ENCODE measurements around the gene HSPA1A.
A peak's percentile ranks its signal among the peaks of the same experiment; 100 is the strongest.

HSPA1A gene
- 41.1 reads per million, percentile 64 among the genes with 10 or more reads in this experiment for total RNA-seq

GRCh38 chr6:31815025-31815838 lies at the start of gene HSPA1A, which contains the start of gene HSPA1L:
TSS of gene HSPA1A (plus strand) at chr6:31815543. CDS start at chr6:31815757, 214 bp downstream.
TSS of gene HSPA1L (minus strand) at chr6:31815283. CDS start at chr6:31811972, 3,311 bp downstream.
- peak; percentile 39 for DNase-seq

- DNase-seq: no peak
These were observed 49.8 kb upstream of the HSPA1A start for GRCh38 chr6:31765559-31765909.

GRCh38 chr6:31765910-31766794 lies 49.2 kb upstream of the HSPA1A start:
- no peak for DNase-seq

- no peak for DNase-seq
These were observed 48.2 kb upstream of the HSPA1A start for GRCh38 chr6:31767096-31767645.

GRCh38 chr6:31768363-31769257 lies 46.7 kb upstream of the HSPA1A start:
- no peak for DNase-seq

GRCh38 chr6:31769684-31770371 lies 45.5 kb upstream of the HSPA1A start:
- DNase-seq: peak; percentile 73

GRCh38 chr6:31770860-31771259 lies 44.5 kb upstream of the HSPA1A start:
- no peak for DNase-seq

GRCh38 chr6:31771992-31772358 lies 43.4 kb upstream of the HSPA1A start:
- no peak for DNase-seq

GRCh38 chr6:31775184-31775583 lies 40.2 kb upstream of the HSPA1A start:
- DNase-seq: no peak

GRCh38 chr6:31775633-31776484 lies 39.5 kb upstream of the HSPA1A start:
- no peak for DNase-seq

- no peak for DNase-seq
These were observed 38.8 kb upstream of the HSPA1A start for GRCh38 chr6:31776485-31776988.

GRCh38 chr6:31776989-31777666 lies 38.2 kb upstream of the HSPA1A start, which contains the start of gene VWA7:
TSS of gene VWA7 (minus strand) at chr6:31777328. CDS start at chr6:31776779, 549 bp downstream.
- peak; percentile 46 for DNase-seq

- no peak for DNase-seq
These were observed 37.7 kb upstream of the HSPA1A start for GRCh38 chr6:31777667-31778050.

- no peak for DNase-seq
These were observed 37.1 kb upstream of the HSPA1A start for GRCh38 chr6:31778193-31778592.

- no peak for DNase-seq
These were observed 36.1 kb upstream of the HSPA1A start for GRCh38 chr6:31778999-31779885.

GRCh38 chr6:31779908-31780307 lies 35.4 kb upstream of the HSPA1A start:
- DNase-seq: no peak

- DNase-seq: no peak
These were observed 34.7 kb upstream of the HSPA1A start for GRCh38 chr6:31780507-31781243.
